ENCODE measurements around the gene CLTRN.
A peak's percentile ranks its signal among the peaks of the same experiment; 100 is the strongest.

CLTRN gene

GRCh38 chrX:15683193-15683592 lies 18.6 kb upstream of the CLTRN start:
- no peak for TF ChIP-seq CTCF (IDR thresholded peaks at IDR 0.05; ENCODE audit: control insufficient read depth, insufficient read depth, low read depth, low read length, missing control alignments)
- DNase-seq (ENCODE audit: low read depth): no peak
- H3K4me3 ChIP-seq (ENCODE audit: control insufficient read depth, low read depth, low read length): no peak overlapping the region

GRCh38 chrX:15681433-15681832 lies 16.8 kb upstream of the CLTRN start:
- no peak for TF ChIP-seq CTCF (IDR thresholded peaks at IDR 0.05; ENCODE audit: control insufficient read depth, insufficient read depth, low read depth, low read length, missing control alignments)
- H3K4me3 ChIP-seq (ENCODE audit: control insufficient read depth, low read depth, low read length): no peak overlapping the region

GRCh38 chrX:15680401-15680800 lies 15.8 kb upstream of the CLTRN start:
- DNase-seq (ENCODE audit: low read depth): no peak
- no peak for TF ChIP-seq CTCF (IDR thresholded peaks at IDR 0.05; ENCODE audit: control insufficient read depth, insufficient read depth, low read depth, low read length, missing control alignments)
- H3K4me3 ChIP-seq (ENCODE audit: control insufficient read depth, low read depth, low read length): no peak overlapping the region

More at GRCh38 chrX:15681433-15681832, 16.8 kb upstream of the CLTRN start:
- no peak for DNase-seq (ENCODE audit: low read depth)

- H3K4me3 ChIP-seq (ENCODE audit: control insufficient read depth, low read depth, low read length): no peak overlapping the region
- no peak for TF ChIP-seq CTCF (IDR thresholded peaks at IDR 0.05; ENCODE audit: control insufficient read depth, insufficient read depth, low read depth, low read length, missing control alignments)
- DNase-seq (ENCODE audit: low read depth): no peak
Observed at GRCh38 chrX:15679246-15679645, 14.6 kb upstream of the CLTRN start.

- no peak for TF ChIP-seq CTCF (IDR thresholded peaks at IDR 0.05; ENCODE audit: control insufficient read depth, insufficient read depth, low read depth, low read length, missing control alignments)
- no peak overlapping the region for H3K4me3 ChIP-seq (ENCODE audit: control insufficient read depth, low read depth, low read length)
Observed at GRCh38 chrX:15678339-15678738, 13.7 kb upstream of the CLTRN start.

GRCh38 chrX:15676886-15677285 lies 12.3 kb upstream of the CLTRN start:
- no peak for DNase-seq (ENCODE audit: low read depth)
- TF ChIP-seq CTCF (IDR thresholded peaks at IDR 0.05; ENCODE audit: control insufficient read depth, insufficient read depth, low read depth, low read length, missing control alignments): no peak
- H3K4me3 ChIP-seq (ENCODE audit: control insufficient read depth, low read depth, low read length): no peak overlapping the region; the same call in 1 of the 2 replicates

More at GRCh38 chrX:15678339-15678738, 13.7 kb upstream of the CLTRN start:
- no peak for DNase-seq (ENCODE audit: low read depth)

- DNase-seq (ENCODE audit: low read depth): peak; percentile 43
- TF ChIP-seq CTCF (IDR thresholded peaks at IDR 0.05; ENCODE audit: control insufficient read depth, insufficient read depth, low read depth, low read length, missing control alignments): no peak
Observed at GRCh38 chrX:15675490-15675921, 10.9 kb upstream of the CLTRN start.

More at GRCh38 chrX:15675490-15675921, 10.9 kb upstream of the CLTRN start:
- H3K4me3 ChIP-seq (ENCODE audit: control insufficient read depth, low read depth, low read length): peak overlapping the region; percentile 91

Data from AG09309 (cell line).